Retinal pigment epithelial cell (primary cell): ENCODE measurements around the gene SYT14.

Source experiments
- DNase-seq: peaks from one replicate; pipeline ENCODE4 v3.0.0-alpha.2; 2010; ENCODE audit warnings: low read depth
- H3K4me3 ChIP-seq: 2 replicates; pipeline ENCODE4 v1.5.1; 2011; ENCODE audit warnings: mild to moderate bottlenecking, low read length, control low read depth, moderate library complexity
- CTCF ChIP-seq: conservative IDR thresholded peaks from 2 replicates; pipeline ENCODE4 v1.5.1; 2011; ENCODE audit warnings: low read depth, low read length, control low read depth, inconsistent platforms

The SYT14 gene

GRCh38 chr1:210085359-210085758 lies 147.3 kb downstream of the SYT14 start:
- no peak for DNase-seq
- TF ChIP-seq CTCF: no peak
- H3K4me3 ChIP-seq: no peak overlapping the region

DNA sequence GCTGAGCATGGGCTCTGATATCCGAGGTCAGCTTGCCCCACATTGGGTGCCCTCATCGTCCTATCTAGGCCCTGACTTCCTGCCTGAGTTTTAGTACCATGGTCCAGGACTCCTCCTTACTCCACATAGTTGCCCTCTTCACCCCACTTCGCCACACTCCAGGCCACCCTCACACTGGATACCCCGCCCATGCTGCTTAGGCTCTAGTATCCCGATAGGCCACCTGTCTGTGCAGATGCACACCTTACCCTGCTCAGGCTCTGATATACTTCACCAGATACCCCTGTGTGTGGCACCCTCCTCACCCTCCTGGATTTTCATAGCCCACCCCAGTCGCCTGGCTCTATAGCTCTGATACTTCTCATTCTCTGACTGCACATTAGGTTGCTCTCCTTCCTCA lies 149.0 kb downstream of the SYT14 start:
- no peak for TF ChIP-seq CTCF

DNA sequence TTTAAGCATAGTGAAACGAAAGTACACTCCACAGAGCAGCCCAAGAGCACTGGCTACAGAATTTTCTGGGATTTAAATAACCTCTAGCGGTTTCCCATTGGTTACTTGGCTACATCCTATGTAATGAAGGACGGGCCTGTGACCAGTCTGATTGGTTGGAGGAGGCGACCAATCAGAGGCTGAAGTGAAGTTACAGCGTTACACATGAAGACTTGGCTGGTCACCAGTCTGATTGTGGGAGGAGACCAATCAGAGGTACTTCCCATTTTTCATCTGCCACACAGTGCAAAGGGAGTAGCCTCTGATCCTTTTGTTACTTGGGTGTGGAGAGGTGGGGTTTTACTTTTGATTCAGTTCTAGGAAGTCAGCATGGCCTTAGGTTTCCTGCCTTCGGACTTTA lies 151.8 kb downstream of the SYT14 start:
- DNase-seq: no peak
- no peak overlapping the region for H3K4me3 ChIP-seq
- no peak for TF ChIP-seq CTCF

More for the DNA sequence above, 149.0 kb downstream of the SYT14 start:
- DNase-seq: no peak
- no peak overlapping the region for H3K4me3 ChIP-seq

- TF ChIP-seq CTCF: no peak
- no peak for DNase-seq
- H3K4me3 ChIP-seq: no peak overlapping the region
Measured at GRCh38 chr1:210092366-210092765, 154.3 kb downstream of the SYT14 start.

GRCh38 chr1:210093461-210093860 lies 155.4 kb downstream of the SYT14 start:
- no peak for TF ChIP-seq CTCF
- DNase-seq: no peak
- no peak overlapping the region for H3K4me3 ChIP-seq

DNA sequence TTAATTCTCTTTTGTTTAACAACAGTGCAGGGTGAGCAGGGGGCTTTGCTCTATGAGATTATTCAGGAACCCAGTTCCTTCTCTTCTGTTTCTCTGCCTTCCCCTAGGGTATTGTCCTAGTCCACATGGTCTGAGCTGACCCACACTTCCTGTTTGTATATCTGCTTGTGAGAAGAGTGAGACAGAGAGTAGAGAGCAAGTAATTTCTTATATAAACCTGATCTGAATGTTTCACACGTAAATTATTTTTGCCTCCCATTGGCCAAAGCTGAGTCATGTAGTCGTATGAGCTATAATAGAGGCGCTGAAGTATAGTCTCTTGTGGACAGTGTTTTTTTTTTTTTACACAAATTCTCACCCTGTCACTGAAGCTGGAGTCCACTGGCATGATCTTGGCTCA lies 160.3 kb downstream of the SYT14 start:
- TF ChIP-seq CTCF: no peak
- no peak overlapping the region for H3K4me3 ChIP-seq
- DNase-seq: no peak

DNA sequence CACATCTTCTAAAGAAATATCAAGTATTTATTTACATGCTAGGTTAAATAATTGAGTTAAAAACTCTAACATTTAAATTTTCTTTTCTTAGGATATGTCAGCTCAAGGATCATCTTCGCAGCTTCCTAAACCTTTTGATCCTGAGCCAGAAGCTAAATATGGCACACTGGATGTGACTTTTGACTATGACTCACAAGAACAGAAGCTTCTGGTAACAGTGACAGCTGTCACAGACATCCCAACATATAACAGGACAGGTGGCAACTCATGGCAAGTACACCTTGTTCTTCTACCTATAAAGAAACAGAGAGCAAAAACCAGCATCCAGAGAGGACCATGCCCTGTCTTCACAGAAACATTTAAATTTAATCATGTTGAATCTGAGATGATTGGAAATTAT lies 161.9 kb downstream of the SYT14 start:
- no peak overlapping the region for H3K4me3 ChIP-seq
- no peak for DNase-seq
- TF ChIP-seq CTCF: no peak
